Measurements from ENCODE around the gene STRBP. TPM values are rescaled to one million over a fixed set of nuclear protein-coding genes. Genes with fewer than 3 reads are reported as not detected.

Gene STRBP
- total RNA-seq, 1 donor from 2014 or later, result 99.4 TPM

GRCh38 chr9:123299558-123300126, 31.3 kb upstream of the STRBP start:
- H3K4me3 ChIP-seq, result no peak overlapping the region
- peak overlapping the region; percentile 39 for H2AFZ ChIP-seq (replicated peaks)
- H3F3A ChIP-seq (ENCODE audit: low read depth), result peaks cover 15% of the 10 kb centered on the region
- H3K36me3 ChIP-seq, result no peaks in the 10 kb centered on the region
- no peaks in the 10 kb centered on the region for H3K9me3 ChIP-seq (ENCODE audit: low read depth)
- no peaks in the 10 kb centered on the region for H3K36me3 Mint-ChIP-seq
- H3K9ac ChIP-seq, result no peak overlapping the region
- H3K27ac Mint-ChIP-seq, result no peak overlapping the region
- H3K27ac ChIP-seq, result no peak overlapping the region
- no peak overlapping the region for H3K4me3 Mint-ChIP-seq
- H3K27me3 Mint-ChIP-seq (ENCODE audit: insufficient read depth, low read depth), result peaks cover 6% of the 10 kb centered on the region
- H3K4me2 ChIP-seq, result peak overlapping the region; percentile 19
- peaks cover 7% of the 10 kb centered on the region for H3K4me1 ChIP-seq
- TF ChIP-seq CTCF (IDR thresholded peaks at IDR 0.05) (no peak), EZH2 (IDR thresholded peaks at IDR 0.05) (no peak), EZH2phosphoT487 (IDR thresholded peaks at IDR 0.05) (no peak)
- no peaks in the 10 kb centered on the region for H3K79me2 ChIP-seq (ENCODE audit: low read depth)
- no peaks in the 10 kb centered on the region for H3K27me3 ChIP-seq
- H4K20me1 ChIP-seq (ENCODE audit: low read depth), result no peaks in the 10 kb centered on the region
- H3K4me1 Mint-ChIP-seq, result peaks cover 13% of the 10 kb centered on the region
- peak; percentile 54 for DNase-seq (ENCODE audit: low spot score)
- H3K9me3 Mint-ChIP-seq, result no peaks in the 10 kb centered on the region

- Mint-ChIP-seq H3K9me3 (no peaks in the 10 kb centered on the region), H3K4me3 (no peak overlapping the region), H3K4me1 (peaks cover 17% of the 10 kb centered on the region), H3K27ac (no peak overlapping the region), H3K27me3 (ENCODE audit: insufficient read depth, low read depth) (peaks cover 5% of the 10 kb centered on the region), H3K36me3 (no peaks in the 10 kb centered on the region)
- Histone ChIP-seq H3K9ac (peak overlapping the region; percentile 27), H3F3A (ENCODE audit: low read depth) (peaks cover 23% of the 10 kb centered on the region), H3K4me3 (no peak overlapping the region), H2AFZ (replicated peaks) (peak overlapping the region; percentile 19), H4K20me1 (ENCODE audit: low read depth) (no peaks in the 10 kb centered on the region), H3K36me3 (no peaks in the 10 kb centered on the region), H3K27me3 (no peaks in the 10 kb centered on the region), H3K9me3 (ENCODE audit: low read depth) (no peaks in the 10 kb centered on the region), H3K4me1 (peaks cover 7% of the 10 kb centered on the region), H3K4me2 (no peak overlapping the region), H3K27ac (no peak overlapping the region), H3K79me2 (ENCODE audit: low read depth) (no peaks in the 10 kb centered on the region)
- TF ChIP-seq EZH2phosphoT487 (IDR thresholded peaks at IDR 0.05) (no peak), CTCF (IDR thresholded peaks at IDR 0.05) (no peak), EZH2 (IDR thresholded peaks at IDR 0.05) (no peak)
- DNase-seq (ENCODE audit: low spot score), result no peak
These were observed 27.8 kb upstream of the STRBP start for GRCh38 chr9:123296174-123296573.

GRCh38 chr9:123291736-123292135, 23.4 kb upstream of the STRBP start:
- DNase-seq (ENCODE audit: low spot score), result no peak
- Mint-ChIP-seq H3K27me3 (ENCODE audit: insufficient read depth, low read depth) (peaks cover 5% of the 10 kb centered on the region), H3K27ac (no peak overlapping the region), H3K4me1 (peaks cover 19% of the 10 kb centered on the region), H3K36me3 (no peaks in the 10 kb centered on the region), H3K4me3 (no peak overlapping the region), H3K9me3 (no peaks in the 10 kb centered on the region)
- H2AFZ ChIP-seq (replicated peaks), result no peak overlapping the region
- H3K27ac ChIP-seq, result no peak overlapping the region
- peaks cover 12% of the 10 kb centered on the region for H3K4me1 ChIP-seq
- H3F3A ChIP-seq (ENCODE audit: low read depth), result peaks cover 18% of the 10 kb centered on the region
- H3K9me3 ChIP-seq (ENCODE audit: low read depth), result no peaks in the 10 kb centered on the region
- H3K79me2 ChIP-seq (ENCODE audit: low read depth), result no peaks in the 10 kb centered on the region
- H3K9ac ChIP-seq, result no peak overlapping the region
- no peak overlapping the region for H3K4me3 ChIP-seq
- no peaks in the 10 kb centered on the region for H4K20me1 ChIP-seq (ENCODE audit: low read depth)
- no peak for TF ChIP-seq EZH2phosphoT487 (IDR thresholded peaks at IDR 0.05)
- no peak for TF ChIP-seq CTCF (IDR thresholded peaks at IDR 0.05)
- no peak for TF ChIP-seq EZH2 (IDR thresholded peaks at IDR 0.05)
- no peaks in the 10 kb centered on the region for H3K27me3 ChIP-seq
- no peak overlapping the region for H3K4me2 ChIP-seq
- H3K36me3 ChIP-seq, result no peaks in the 10 kb centered on the region
